Measurements from ENCODE around the gene SRD5A1.

Gene SRD5A1

GRCh38 chr5:6714226-6715041, 81.2 kb downstream of the SRD5A1 start:
- no peaks in the 10 kb centered on the region for H3K36me3 ChIP-seq (ENCODE audit: control insufficient read depth, insufficient read depth, low read length)
- H3K27ac ChIP-seq (ENCODE audit: insufficient read depth, low read length, poor library complexity, severe bottlenecking) = peak overlapping the region; percentile 51
- no peak for DNase-seq
- H3K9me3 ChIP-seq (ENCODE audit: control insufficient read depth, low read length) = no peaks in the 10 kb centered on the region
- H3K27me3 ChIP-seq (replicated peaks; ENCODE audit: control insufficient read depth, insufficient read depth, low read length, poor library complexity, severe bottlenecking) = no peaks in the 10 kb centered on the region
- H3K4me1 ChIP-seq (ENCODE audit: control insufficient read depth, insufficient read depth, low read length, poor library complexity, severe bottlenecking) = peaks cover 27% of the 10 kb centered on the region
- peak overlapping the region; percentile 50 for H3K4me3 ChIP-seq (ENCODE audit: insufficient read depth, low read depth, low read length, poor library complexity, severe bottlenecking)

- DNase-seq = no peak
- no peaks in the 10 kb centered on the region for H3K36me3 ChIP-seq (ENCODE audit: control insufficient read depth, insufficient read depth, low read length)
- H3K9me3 ChIP-seq (ENCODE audit: control insufficient read depth, low read length) = no peaks in the 10 kb centered on the region
- peak overlapping the region; percentile 50 for H3K4me3 ChIP-seq (ENCODE audit: insufficient read depth, low read depth, low read length, poor library complexity, severe bottlenecking)
- peaks cover 34% of the 10 kb centered on the region for H3K4me1 ChIP-seq (ENCODE audit: control insufficient read depth, insufficient read depth, low read length, poor library complexity, severe bottlenecking)
- no peaks in the 10 kb centered on the region for H3K27me3 ChIP-seq (replicated peaks; ENCODE audit: control insufficient read depth, insufficient read depth, low read length, poor library complexity, severe bottlenecking)
- peak overlapping the region; percentile 51 for H3K27ac ChIP-seq (ENCODE audit: insufficient read depth, low read length, poor library complexity, severe bottlenecking)
These were observed 82.0 kb downstream of the SRD5A1 start for GRCh38 chr5:6715271-6715670.

GRCh38 chr5:6715758-6716628, 82.8 kb downstream of the SRD5A1 start:
- Histone ChIP-seq H3K27me3 (replicated peaks; ENCODE audit: control insufficient read depth, insufficient read depth, low read length, poor library complexity, severe bottlenecking) (no peaks in the 10 kb centered on the region), H3K4me3 (ENCODE audit: insufficient read depth, low read depth, low read length, poor library complexity, severe bottlenecking) (peak overlapping the region; percentile 50), H3K4me1 (ENCODE audit: control insufficient read depth, insufficient read depth, low read length, poor library complexity, severe bottlenecking) (peaks cover 34% of the 10 kb centered on the region), H3K27ac (ENCODE audit: insufficient read depth, low read length, poor library complexity, severe bottlenecking) (peak overlapping the region; percentile 51), H3K9me3 (ENCODE audit: control insufficient read depth, low read length) (no peaks in the 10 kb centered on the region), H3K36me3 (ENCODE audit: control insufficient read depth, insufficient read depth, low read length) (no peaks in the 10 kb centered on the region)
- peak in 1 of 3 donors; percentile 15 for DNase-seq

GRCh38 chr5:6716629-6717149, 83.4 kb downstream of the SRD5A1 start:
- no peak for DNase-seq
- Histone ChIP-seq H3K4me3 (ENCODE audit: insufficient read depth, low read depth, low read length, poor library complexity, severe bottlenecking) (peak overlapping the region; percentile 50), H3K4me1 (ENCODE audit: control insufficient read depth, insufficient read depth, low read length, poor library complexity, severe bottlenecking) (peaks cover 41% of the 10 kb centered on the region)

GRCh38 chr5:6717247-6717646, 84.0 kb downstream of the SRD5A1 start:
- DNase-seq = no peak

More at GRCh38 chr5:6716629-6717149, 83.4 kb downstream of the SRD5A1 start:
- Histone ChIP-seq H3K9me3 (ENCODE audit: control insufficient read depth, low read length) (no peaks in the 10 kb centered on the region), H3K27me3 (replicated peaks; ENCODE audit: control insufficient read depth, insufficient read depth, low read length, poor library complexity, severe bottlenecking) (no peaks in the 10 kb centered on the region), H3K27ac (ENCODE audit: insufficient read depth, low read length, poor library complexity, severe bottlenecking) (no peak overlapping the region), H3K36me3 (ENCODE audit: control insufficient read depth, insufficient read depth, low read length) (no peaks in the 10 kb centered on the region)

GRCh38 chr5:6717687-6718086, 84.4 kb downstream of the SRD5A1 start:
- Histone ChIP-seq H3K4me3 (ENCODE audit: insufficient read depth, low read depth, low read length, poor library complexity, severe bottlenecking) (no peak overlapping the region), H3K27ac (ENCODE audit: insufficient read depth, low read length, poor library complexity, severe bottlenecking) (no peak overlapping the region), H3K4me1 (ENCODE audit: control insufficient read depth, insufficient read depth, low read length, poor library complexity, severe bottlenecking) (peaks cover 45% of the 10 kb centered on the region), H3K27me3 (replicated peaks; ENCODE audit: control insufficient read depth, insufficient read depth, low read length, poor library complexity, severe bottlenecking) (no peaks in the 10 kb centered on the region), H3K36me3 (ENCODE audit: control insufficient read depth, insufficient read depth, low read length) (no peaks in the 10 kb centered on the region), H3K9me3 (ENCODE audit: control insufficient read depth, low read length) (no peaks in the 10 kb centered on the region)
- DNase-seq = no peak

More at GRCh38 chr5:6717247-6717646, 84.0 kb downstream of the SRD5A1 start:
- Histone ChIP-seq H3K4me3 (ENCODE audit: insufficient read depth, low read depth, low read length, poor library complexity, severe bottlenecking) (no peak overlapping the region), H3K4me1 (ENCODE audit: control insufficient read depth, insufficient read depth, low read length, poor library complexity, severe bottlenecking) (peaks cover 46% of the 10 kb centered on the region), H3K27ac (ENCODE audit: insufficient read depth, low read length, poor library complexity, severe bottlenecking) (no peak overlapping the region), H3K36me3 (ENCODE audit: control insufficient read depth, insufficient read depth, low read length) (no peaks in the 10 kb centered on the region), H3K27me3 (replicated peaks; ENCODE audit: control insufficient read depth, insufficient read depth, low read length, poor library complexity, severe bottlenecking) (no peaks in the 10 kb centered on the region), H3K9me3 (ENCODE audit: control insufficient read depth, low read length) (no peaks in the 10 kb centered on the region)

GRCh38 chr5:6718161-6718681, 85.0 kb downstream of the SRD5A1 start:
- Histone ChIP-seq H3K4me1 (ENCODE audit: control insufficient read depth, insufficient read depth, low read length, poor library complexity, severe bottlenecking) (peaks cover 45% of the 10 kb centered on the region), H3K9me3 (ENCODE audit: control insufficient read depth, low read length) (no peaks in the 10 kb centered on the region), H3K27me3 (replicated peaks; ENCODE audit: control insufficient read depth, insufficient read depth, low read length, poor library complexity, severe bottlenecking) (no peaks in the 10 kb centered on the region), H3K27ac (ENCODE audit: insufficient read depth, low read length, poor library complexity, severe bottlenecking) (no peak overlapping the region), H3K36me3 (ENCODE audit: control insufficient read depth, insufficient read depth, low read length) (no peaks in the 10 kb centered on the region), H3K4me3 (ENCODE audit: insufficient read depth, low read depth, low read length, poor library complexity, severe bottlenecking) (no peak overlapping the region)
- no peak for DNase-seq

- H3K4me1 ChIP-seq (ENCODE audit: control insufficient read depth, insufficient read depth, low read length, poor library complexity, severe bottlenecking) = peaks cover 45% of the 10 kb centered on the region
- H3K36me3 ChIP-seq (ENCODE audit: control insufficient read depth, insufficient read depth, low read length) = no peaks in the 10 kb centered on the region
- no peaks in the 10 kb centered on the region for H3K9me3 ChIP-seq (ENCODE audit: control insufficient read depth, low read length)
- no peaks in the 10 kb centered on the region for H3K27me3 ChIP-seq (replicated peaks; ENCODE audit: control insufficient read depth, insufficient read depth, low read length, poor library complexity, severe bottlenecking)
- no peak overlapping the region for H3K27ac ChIP-seq (ENCODE audit: insufficient read depth, low read length, poor library complexity, severe bottlenecking)
- no peak for DNase-seq
- no peak overlapping the region for H3K4me3 ChIP-seq (ENCODE audit: insufficient read depth, low read depth, low read length, poor library complexity, severe bottlenecking)
These were observed 85.5 kb downstream of the SRD5A1 start for GRCh38 chr5:6718718-6719117.

GRCh38 chr5:6719417-6719816, 86.2 kb downstream of the SRD5A1 start:
- Histone ChIP-seq H3K27me3 (replicated peaks; ENCODE audit: control insufficient read depth, insufficient read depth, low read length, poor library complexity, severe bottlenecking) (no peaks in the 10 kb centered on the region), H3K9me3 (ENCODE audit: control insufficient read depth, low read length) (no peaks in the 10 kb centered on the region), H3K4me1 (ENCODE audit: control insufficient read depth, insufficient read depth, low read length, poor library complexity, severe bottlenecking) (peaks cover 45% of the 10 kb centered on the region), H3K36me3 (ENCODE audit: control insufficient read depth, insufficient read depth, low read length) (no peaks in the 10 kb centered on the region), H3K27ac (ENCODE audit: insufficient read depth, low read length, poor library complexity, severe bottlenecking) (no peak overlapping the region), H3K4me3 (ENCODE audit: insufficient read depth, low read depth, low read length, poor library complexity, severe bottlenecking) (no peak overlapping the region)
- DNase-seq = no peak
